Activated CD8-positive, alpha-beta memory T cell treated with anti-CD3 and anti-CD28 coated beads for 24 hours (primary cell): ENCODE data around the gene KIF18B.

Experiments used
- DNase-seq: peaks from one replicate; pipeline ENCODE4 v3.0.0-alpha.2; 2020

KIF18B gene

GRCh38 chr17:44915862-44916780 lies 31.5 kb downstream of the KIF18B start:
- no peak for DNase-seq

- DNase-seq = no peak
Measured at GRCh38 chr17:44915321-44915726, 32.2 kb downstream of the KIF18B start, which contains the start of gene GFAP. Gene GFAP, minus strand, starts transcription at chr17:44915500. Its CDS starts 14 bp downstream, at chr17:44915486.

- DNase-seq = no peak
Measured at GRCh38 chr17:44914698-44915271, 32.8 kb downstream of the KIF18B start.

GRCh38 chr17:44914148-44914547 lies 33.4 kb downstream of the KIF18B start:
- DNase-seq = no peak

- no peak for DNase-seq
Measured at GRCh38 chr17:44913676-44914075, 33.9 kb downstream of the KIF18B start.

- DNase-seq = no peak
Measured at GRCh38 chr17:44912763-44913544, 34.6 kb downstream of the KIF18B start.

- DNase-seq = peak; percentile 77
Measured at GRCh38 chr17:44911133-44912001, 36.2 kb downstream of the KIF18B start.

GRCh38 chr17:44910231-44911106 lies 37.1 kb downstream of the KIF18B start:
- DNase-seq = no peak

- no peak for DNase-seq
Measured at GRCh38 chr17:44909681-44910144, 37.9 kb downstream of the KIF18B start.

GRCh38 chr17:44908761-44909326 lies 38.7 kb downstream of the KIF18B start:
- no peak for DNase-seq

GRCh38 chr17:44907729-44908470 lies 39.7 kb downstream of the KIF18B start:
- no peak for DNase-seq

- DNase-seq = no peak
Measured at GRCh38 chr17:44906763-44907728, 40.5 kb downstream of the KIF18B start.

- no peak for DNase-seq
Measured at GRCh38 chr17:44906010-44906646, 41.4 kb downstream of the KIF18B start.

GRCh38 chr17:44905006-44906000 lies 42.3 kb downstream of the KIF18B start:
- DNase-seq = no peak

GRCh38 chr17:44904001-44904984 lies 43.3 kb downstream of the KIF18B start:
- DNase-seq = no peak
